PC-3 (cell line): ENCODE measurements around the gene TNP2. TPM values are rescaled to one million over a fixed set of nuclear protein-coding genes. Genes with fewer than 3 reads are reported as not detected.
"Not testable (repeated sequence)": the region's sequence is repeated elsewhere in the genome, so short reads cannot be mapped to it uniquely, and the experiment has no call there.

Source experiments
- ATAC-seq: fragments of 200-7000 bp; cut with Tn5 transposase; 2 replicates; pipeline ENCODE4 v1.9.1; 2020; ENCODE audit warnings: mild to moderate bottlenecking, moderate library complexity
- BruUV-seq: library from RNA; stranded (reverse); fragments of 400-500 nt; replicated peaks from 2 replicates; lab custom pipeline; 2021; lab: Mats Ljungman, UMichigan
- CTCF ChIA-PET: fragments of 300-600 bp; sonication (Branson Sonifier 250); formaldehyde crosslinking; loops from one replicate; lab custom pipeline; 2022; ENCODE audit warnings: antibody characterized with exemption; lab: Charles Lee
- POLR2A ChIA-PET: fragments of 300-600 bp; sonication (Branson Sonifier 250); formaldehyde crosslinking; loops from one replicate; lab custom pipeline; 2022; ENCODE audit warnings: antibody characterized with exemption; ENCODE audit not compliant: unreplicated experiment; lab: Charles Lee
- DNase-seq: peaks from one replicate; pipeline ENCODE4 v3.0.0-alpha.2; 2015
- H2AFZ ChIP-seq: fragments of 300-600 bp; sonication (generic); 2 replicates; pipeline ENCODE4 v1.6.0; 2016; ENCODE audit warnings: antibody characterized with exemption, low read length
- H3F3A ChIP-seq: fragments of 300-600 bp; sonication (generic); one replicate; pipeline ENCODE4 v1.6.0; 2017; ENCODE audit warnings: antibody characterized with exemption, low read length, control low read depth, mild to moderate bottlenecking; ENCODE audit not compliant: unreplicated experiment
- H3K27ac ChIP-seq: fragments of 300-600 bp; sonication (generic); 2 replicates; pipeline ENCODE4 v1.5.1; 2016; ENCODE audit warnings: mild to moderate bottlenecking, low read length
- H3K27me3 ChIP-seq: fragments of 300-600 bp; sonication (generic); 2 replicates; pipeline ENCODE4 v1.6.1; 2016; ENCODE audit warnings: low read length, mixed read lengths
- H3K36me3 ChIP-seq: fragments of 300-600 bp; sonication (generic); 2 replicates; pipeline ENCODE4 v1.6.1; 2016; ENCODE audit warnings: low read depth, mixed run types, low read length, mixed read lengths
- H3K4me1 ChIP-seq: fragments of 300-600 bp; sonication (generic); 2 replicates; pipeline ENCODE4 v1.5.1; 2016; ENCODE audit warnings: low read length; ENCODE audit not compliant: insufficient read depth
- H3K4me2 ChIP-seq: fragments of 300-600 bp; sonication (generic); 2 replicates; pipeline ENCODE4 v1.6.0; 2016; ENCODE audit warnings: low read length
- H3K4me3 ChIP-seq: fragments of 300-600 bp; sonication (generic); 2 replicates; pipeline ENCODE4 v1.5.1; 2016; ENCODE audit warnings: mild to moderate bottlenecking, low read length, mixed read lengths
- H3K79me2 ChIP-seq: fragments of 300-600 bp; sonication (generic); 2 replicates; pipeline ENCODE4 v1.6.1; 2017; ENCODE audit warnings: low read length, mixed read lengths
- H3K9ac ChIP-seq: fragments of 300-600 bp; sonication (generic); 2 replicates; pipeline ENCODE4 v1.6.0; 2016; ENCODE audit warnings: mild to moderate bottlenecking, low read length
- H3K9me2 ChIP-seq: fragments of 300-600 bp; sonication (generic); replicated peaks from 2 replicates; pipeline ENCODE4 v1.6.1; 2016; ENCODE audit warnings: mixed run types, low read length, mixed read lengths
- H3K9me3 ChIP-seq: fragments of 300-600 bp; sonication (generic); 2 replicates; pipeline ENCODE4 v1.6.1; 2016; ENCODE audit warnings: low read length, mixed read lengths
- H4K20me1 ChIP-seq: fragments of 300-600 bp; sonication (generic); 2 replicates; pipeline ENCODE4 v1.6.1; 2016; ENCODE audit warnings: low read length, mixed read lengths
- CTCF ChIP-seq: fragments of 300-600 bp; sonication (generic); conservative IDR thresholded peaks from 2 replicates; pipeline ENCODE4 v1.5.1; 2017; ENCODE audit warnings: antibody characterized with exemption, low read depth, mild to moderate bottlenecking, low read length
- EZH2 ChIP-seq: fragments of 300-600 bp; sonication (generic); IDR thresholded peaks from one replicate; pipeline ENCODE4 v1.6.1; 2017; ENCODE audit warnings: antibody characterized with exemption, mild to moderate bottlenecking, low read length; ENCODE audit not compliant: unreplicated experiment
- EZH2phosphoT487 ChIP-seq: fragments of 300-600 bp; sonication (generic); IDR thresholded peaks from 2 replicates; pipeline ENCODE4 v1.6.1; 2018; ENCODE audit warnings: mild to moderate bottlenecking, antibody characterized with exemption, low read length, borderline replicate concordance
- intact Hi-C: fragments of 100-400 bp; cut with micrococcal nuclease; formaldehyde crosslinking; loops from 2 replicates; pipeline ENCODE4 v1.9.0; 2023
- total RNA-seq: library from RNA; depleted of rRNA; stranded (reverse); fragments of >200 nt; gene quantifications from 2 replicates; pipeline ENCODE4 v1.2.3, GENCODE V29; 2014

Gene TNP2
- total RNA-seq, 1 experiment from 2014 or later, result not detected

- H3K4me3 ChIP-seq, result no peak overlapping the region
- no peak overlapping the region for H3K9ac ChIP-seq
- no peaks in the 10 kb centered on the region for H3K27me3 ChIP-seq
- no peak for ATAC-seq
- BruUV-seq, result no TSS peak
- no peaks in the 10 kb centered on the region for H3K4me1 ChIP-seq
- TF ChIP-seq EZH2phosphoT487, result no peak
- TF ChIP-seq EZH2, result no peak
- no peak for TF ChIP-seq CTCF
- no peaks in the 10 kb centered on the region for H4K20me1 ChIP-seq
- POLR2A ChIA-PET, result interaction anchor here (0.6 kb wide), 1 partner anchor 15 kb away, joined by 3 read pairs; no protein-coding TSS in a partner anchor
- H3K36me3 ChIP-seq, result no peaks in the 10 kb centered on the region
- H3K27ac ChIP-seq, result no peak overlapping the region
- CTCF ChIA-PET, result no interaction called here
- H3F3A ChIP-seq, result no peaks in the 10 kb centered on the region
- DNase-seq, result no peak
- H3K79me2 ChIP-seq, result no peaks in the 10 kb centered on the region
- no peak overlapping the region for H3K4me2 ChIP-seq
- H2AFZ ChIP-seq, result no peak overlapping the region
- no peaks in the 10 kb centered on the region for H3K9me3 ChIP-seq
- no peaks in the 10 kb centered on the region for H3K9me2 ChIP-seq
- intact Hi-C loops, result no loop called here
These were observed 44.0 kb downstream of the TNP2 start for GRCh38 chr16:11224894-11225676.

- Histone ChIP-seq H3K4me3 (no peak overlapping the region), H3K9me3 (no peaks in the 10 kb centered on the region), H4K20me1 (no peaks in the 10 kb centered on the region), H3K27me3 (no peaks in the 10 kb centered on the region), H3K4me1 (no peaks in the 10 kb centered on the region), H3F3A (no peaks in the 10 kb centered on the region), H3K79me2 (no peaks in the 10 kb centered on the region), H3K36me3 (no peaks in the 10 kb centered on the region), H3K9ac (no peak overlapping the region), H2AFZ (no peak overlapping the region), H3K9me2 (no peaks in the 10 kb centered on the region), H3K27ac (no peak overlapping the region), H3K4me2 (no peak overlapping the region)
- intact Hi-C loops, result no loop called here
- no TSS peak for BruUV-seq
- ChIA-PET POLR2A (no interaction called here), CTCF (no interaction called here)
- no peak for TF ChIP-seq CTCF
- no peak for TF ChIP-seq EZH2
- TF ChIP-seq EZH2phosphoT487, result no peak
- no peak for ATAC-seq
- DNase-seq, result no peak
These were observed 44.8 kb downstream of the TNP2 start for GRCh38 chr16:11224096-11224893.

GRCh38 chr16:11220507-11220906 lies 48.6 kb downstream of the TNP2 start:
- H3K27me3 ChIP-seq, H3K27ac ChIP-seq, ATAC-seq, H3K9me3 ChIP-seq, DNase-seq, H3K4me2 ChIP-seq, H3K9ac ChIP-seq, H3K4me3 ChIP-seq, POLR2A ChIA-PET, H3K36me3 ChIP-seq, H3K79me2 ChIP-seq, BruUV-seq, intact Hi-C loops, H2AFZ ChIP-seq, H4K20me1 ChIP-seq, CTCF ChIA-PET, H3K9me2 ChIP-seq, H3F3A ChIP-seq, H3K4me1 ChIP-seq: not testable (repeated sequence)
